Thymus (tissue), 11 donors: ENCODE measurements around the gene FRMD4B. TPM values are rescaled to one million over a fixed set of nuclear protein-coding genes. Genes with fewer than 3 reads are reported as not detected.

ENCODE experiments used
- DNase-seq, 9 donors: peaks; one replicate each; pipeline ENCODE4 v3.0.0-alpha.2; 2013; ENCODE audit warnings: low spot score in 9 of 9, low read depth in 6 of 9, missing footprints in 1 of 9
- H3K27ac ChIP-seq, 2 donors: one replicate each; pipeline ENCODE4 v1.5.1; 2013; ENCODE audit warnings: control low read depth in 1 of 2, low read depth in 1 of 2, low read length in 1 of 2, mild to moderate bottlenecking in 1 of 2, moderate library complexity in 1 of 2
- H3K27me3 ChIP-seq, 2 donors: one replicate each; pipeline ENCODE4 v1.5.1; 2013; ENCODE audit warnings: low read length in 1 of 2; ENCODE audit not compliant: control insufficient read depth in 2 of 2, insufficient read depth in 1 of 2
- H3K36me3 ChIP-seq, 2 donors: one replicate each; pipeline ENCODE4 v1.5.1; 2013; ENCODE audit warnings: low read length in 1 of 2, mild to moderate bottlenecking in 1 of 2, moderate library complexity in 1 of 2; ENCODE audit not compliant: control insufficient read depth in 2 of 2, insufficient read depth in 2 of 2
- H3K4me1 ChIP-seq, 2 donors: one replicate each; pipeline ENCODE4 v1.5.1; 2013; ENCODE audit warnings: low read length in 2 of 2; ENCODE audit not compliant: control insufficient read depth in 2 of 2, insufficient read depth in 2 of 2
- H3K4me3 ChIP-seq, 2 donors: one replicate each; pipeline ENCODE4 v1.5.1; 2013; ENCODE audit warnings: low read length in 2 of 2, control low read depth in 1 of 2, mild to moderate bottlenecking in 1 of 2
- H3K9me3 ChIP-seq, 2 donors: one replicate each; pipeline ENCODE4 v1.5.1; 2013; ENCODE audit warnings: low read length in 1 of 2, mild to moderate bottlenecking in 1 of 2; ENCODE audit not compliant: control insufficient read depth in 2 of 2, insufficient read depth in 1 of 2
- WGBS: extraction: QIAGEN DNeasy Blood & Tissue Kit; methylation state at CpG from one replicate; pipeline ENCODE4 v1.1.7; 2013; 5-methylcytosine and 5-hydroxymethylcytosine counted together
- polyA plus RNA-seq: library from polyadenylated mRNA; stranded (reverse); fragments of 200-250 nt; gene quantifications from one replicate; pipeline ENCODE4 v1.2.3, GENCODE V29; 2013
- total RNA-seq: library from RNA; stranded (reverse); fragments of 120-200 nt; gene quantifications from one replicate; pipeline ENCODE4 v1.2.4, GENCODE V29; 2013
- donor health status: healthy.

Gene FRMD4B
- total and polyA plus RNA-seq, 2 donors = 12.8 to 21.7 TPM

DNA sequence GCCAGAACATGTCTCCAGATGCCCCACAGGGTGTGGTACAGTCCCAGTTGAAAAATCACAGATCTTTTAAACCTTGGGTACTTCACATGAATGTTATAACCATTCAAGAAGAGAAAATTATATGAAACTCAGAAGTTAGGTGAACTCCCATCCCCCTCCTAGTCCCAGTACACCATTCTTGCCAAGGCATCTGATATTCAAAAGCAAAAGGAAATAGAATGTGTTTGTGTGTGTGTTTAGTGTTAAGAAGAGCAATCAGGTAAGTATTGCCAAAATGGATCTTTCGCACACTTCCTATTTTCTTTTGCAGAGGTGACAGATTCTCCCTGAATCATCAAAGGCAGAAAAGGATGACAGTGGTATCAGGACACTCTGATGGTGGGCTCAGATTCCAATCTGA lies 219.4 kb downstream of the FRMD4B start:
- Histone ChIP-seq H3K36me3 (peaks cover 3% of the 10 kb centered on the region in 2 donors), H3K9me3 (no peaks in the 10 kb centered on the region), H3K27me3 (no peaks in the 10 kb centered on the region), H3K4me3 (no peak overlapping the region), H3K4me1 (no peaks in the 10 kb centered on the region), H3K27ac (no peak overlapping the region)
- WGBS = 98% methylated on average over 1 of the region's 1 CpG
- DNase-seq = no peak

DNA sequence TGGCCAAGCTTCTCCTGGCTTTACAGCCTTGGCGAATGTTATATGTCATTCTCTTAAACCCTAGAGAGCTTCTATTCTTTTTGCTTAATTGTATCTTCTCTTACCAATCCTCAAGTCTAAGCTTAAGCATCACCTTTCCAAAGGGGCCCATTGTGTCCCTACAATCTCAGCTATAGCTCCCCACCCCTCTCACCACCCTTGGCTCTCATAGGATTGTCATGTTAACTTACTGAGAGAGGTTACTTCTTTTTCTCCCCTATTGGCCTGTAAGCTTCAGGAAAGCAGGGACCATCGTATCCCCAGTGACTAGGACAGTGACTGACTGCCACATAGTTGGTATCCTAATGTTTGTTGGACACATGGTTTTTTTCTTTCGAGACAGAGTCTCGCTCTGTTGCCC lies 220.1 kb downstream of the FRMD4B start:
- no peaks in the 10 kb centered on the region for H3K27me3 ChIP-seq
- H3K36me3 ChIP-seq = no peaks in the 10 kb centered on the region
- H3K4me3 ChIP-seq = no peak overlapping the region
- no peak overlapping the region for H3K27ac ChIP-seq
- WGBS = 98% methylated on average over 4 of the region's 4 CpGs
- H3K9me3 ChIP-seq = no peaks in the 10 kb centered on the region
- no peak for DNase-seq
- no peaks in the 10 kb centered on the region for H3K4me1 ChIP-seq

DNA sequence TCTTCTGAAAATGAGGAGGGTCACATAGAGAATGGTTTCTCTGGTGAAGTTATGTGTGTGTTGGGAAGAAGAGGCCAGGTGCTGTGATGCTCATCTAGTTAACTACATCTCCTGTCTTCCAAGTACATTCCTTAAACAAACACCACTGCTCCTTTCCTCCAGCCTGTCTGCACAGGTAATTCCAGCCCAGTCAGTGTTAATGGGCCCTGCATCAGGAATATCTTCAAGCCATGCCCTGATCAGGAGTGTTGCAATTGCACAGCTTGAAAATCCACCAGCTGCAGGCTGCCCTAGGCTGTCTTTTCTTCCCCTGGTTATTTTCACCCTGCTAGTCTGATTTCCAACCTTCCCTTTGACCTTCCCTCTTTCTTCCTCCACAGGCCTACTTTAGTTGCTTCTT lies 221.6 kb downstream of the FRMD4B start:
- H3K9me3 ChIP-seq = no peaks in the 10 kb centered on the region
- no peaks in the 10 kb centered on the region for H3K27me3 ChIP-seq
- no peaks in the 10 kb centered on the region for H3K4me1 ChIP-seq
- H3K4me3 ChIP-seq = no peak overlapping the region
- H3K27ac ChIP-seq = no peak overlapping the region
- no peaks in the 10 kb centered on the region for H3K36me3 ChIP-seq
- DNase-seq = no peak

DNA sequence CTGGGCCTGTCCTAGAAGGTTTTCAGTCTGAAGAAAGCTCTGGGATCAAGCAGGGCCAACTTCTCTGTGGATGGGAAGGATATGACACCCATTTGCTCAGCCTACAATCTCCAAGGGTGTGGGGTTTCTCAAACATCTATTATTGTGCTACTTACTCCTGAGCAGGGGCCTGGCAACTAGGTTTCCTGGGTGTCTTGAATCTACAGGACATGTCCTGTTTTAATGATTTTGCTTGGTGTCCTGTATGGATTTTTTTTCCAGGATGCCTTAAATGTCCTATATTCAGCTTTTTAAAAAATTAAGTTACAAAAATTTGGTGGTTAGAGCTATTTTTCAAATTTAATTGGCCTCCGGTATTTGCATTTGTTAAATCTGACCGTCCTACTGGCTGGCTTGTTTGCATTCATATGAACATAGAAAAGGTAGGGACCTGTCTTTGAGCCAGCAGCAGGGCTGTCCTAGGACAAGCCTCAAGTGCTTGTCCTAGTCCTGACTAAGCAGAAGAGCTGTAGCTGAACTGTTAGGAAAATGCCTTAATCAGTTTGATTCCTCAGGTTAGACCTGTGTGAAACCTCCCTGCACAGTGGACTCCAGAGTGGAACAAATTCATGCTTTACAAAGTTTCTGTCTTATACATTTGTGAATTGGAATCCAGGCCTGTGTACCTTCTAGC lies 223.4 kb downstream of the FRMD4B start:
- Histone ChIP-seq H3K27me3 (no peaks in the 10 kb centered on the region), H3K27ac (no peak overlapping the region), H3K4me3 (no peak overlapping the region), H3K36me3 (no peaks in the 10 kb centered on the region), H3K4me1 (no peaks in the 10 kb centered on the region), H3K9me3 (no peaks in the 10 kb centered on the region)
- WGBS = 96% methylated on average over 2 of the region's 2 CpGs
- no peak for DNase-seq

DNA sequence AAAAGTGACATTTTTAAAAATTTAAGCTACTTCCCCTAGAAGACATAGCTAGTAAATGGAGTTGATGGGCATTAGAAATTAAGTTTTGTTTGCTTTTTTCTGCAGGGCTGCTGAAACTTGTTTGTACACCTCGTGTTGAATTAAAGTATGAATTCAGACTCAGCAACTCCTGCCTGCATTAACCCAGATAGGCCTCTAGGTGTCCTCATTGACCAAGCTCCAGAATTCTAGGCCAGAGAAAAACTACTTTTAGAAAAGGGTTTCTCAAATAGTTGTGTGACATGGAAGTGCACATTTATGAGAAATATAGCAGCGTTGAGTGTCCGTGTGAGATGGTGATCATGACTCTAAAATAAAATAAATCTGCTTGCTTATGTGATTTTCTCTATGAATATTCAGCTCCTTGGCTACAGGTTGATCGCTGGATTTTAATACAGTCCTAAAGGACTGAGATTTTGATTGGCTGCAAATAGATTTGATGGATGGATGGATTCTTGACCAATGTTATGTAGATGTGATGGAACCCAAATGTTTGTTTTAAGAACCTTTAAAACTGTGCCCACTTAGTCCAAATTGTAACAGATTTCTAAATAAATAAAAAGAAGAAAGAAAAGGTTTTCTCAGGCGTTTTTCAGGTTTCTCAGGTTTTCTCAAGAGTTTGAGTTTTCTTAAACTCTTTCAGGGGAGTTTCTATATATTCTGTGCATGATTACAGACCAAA lies 224.1 kb downstream of the FRMD4B start:
- DNase-seq = peak; percentile 19 to 73 (median 42)
- Histone ChIP-seq H3K4me1 (no peaks in the 10 kb centered on the region), H3K4me3 (no peak overlapping the region), H3K36me3 (no peaks in the 10 kb centered on the region), H3K27ac (no peak overlapping the region), H3K27me3 (no peaks in the 10 kb centered on the region), H3K9me3 (no peaks in the 10 kb centered on the region)
- WGBS = 43% methylated on average over 5 of the region's 5 CpGs

DNA sequence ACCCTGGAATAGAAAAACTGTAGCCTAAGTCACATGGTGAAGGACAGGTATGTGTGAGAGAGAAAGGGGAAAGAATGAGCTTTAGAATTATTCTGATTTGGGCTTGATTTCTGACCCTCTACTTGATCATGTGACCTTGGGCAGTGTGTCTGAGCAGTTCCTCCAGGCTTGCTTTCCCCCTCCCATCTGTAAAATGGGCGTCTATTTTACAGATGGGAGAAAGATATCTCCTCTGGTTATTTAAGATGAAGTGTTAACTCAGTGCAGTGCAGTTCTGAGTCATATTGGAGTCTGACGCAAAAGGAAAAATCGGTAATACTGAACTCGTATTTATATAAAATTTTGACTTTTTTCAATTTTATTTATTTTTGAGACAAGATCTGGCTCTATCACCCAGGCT lies 225.4 kb downstream of the FRMD4B start:
- WGBS = 94% methylated on average over 4 of the region's 4 CpGs
- Histone ChIP-seq H3K36me3 (no peaks in the 10 kb centered on the region), H3K4me3 (no peak overlapping the region), H3K27ac (no peak overlapping the region), H3K4me1 (no peaks in the 10 kb centered on the region), H3K27me3 (no peaks in the 10 kb centered on the region), H3K9me3 (no peaks in the 10 kb centered on the region)
- no peak for DNase-seq

DNA sequence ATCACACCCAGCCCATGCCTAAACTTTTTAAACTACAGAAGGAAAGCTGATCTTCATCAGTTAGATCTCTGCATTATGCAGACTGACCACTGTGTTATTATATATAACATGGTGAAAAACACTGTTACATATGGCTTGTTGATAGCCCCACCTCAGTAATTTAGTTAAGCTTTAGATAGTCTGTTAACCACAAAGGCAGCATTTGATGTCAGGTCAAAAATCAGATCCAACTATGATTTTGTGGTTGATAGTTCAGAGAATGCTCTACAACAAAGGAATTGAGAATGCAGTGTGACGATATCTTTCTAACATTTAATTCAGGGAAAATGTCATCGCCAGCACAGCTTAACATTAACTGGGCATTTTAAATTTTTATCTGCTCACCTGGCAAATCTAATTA lies 225.8 kb downstream of the FRMD4B start:
- Histone ChIP-seq H3K4me3 (no peak overlapping the region), H3K9me3 (no peaks in the 10 kb centered on the region), H3K36me3 (no peaks in the 10 kb centered on the region), H3K27ac (no peak overlapping the region), H3K27me3 (no peaks in the 10 kb centered on the region), H3K4me1 (no peaks in the 10 kb centered on the region)
- 53% methylated on average over 2 of the region's 2 CpGs for WGBS
- DNase-seq = no peak

DNA sequence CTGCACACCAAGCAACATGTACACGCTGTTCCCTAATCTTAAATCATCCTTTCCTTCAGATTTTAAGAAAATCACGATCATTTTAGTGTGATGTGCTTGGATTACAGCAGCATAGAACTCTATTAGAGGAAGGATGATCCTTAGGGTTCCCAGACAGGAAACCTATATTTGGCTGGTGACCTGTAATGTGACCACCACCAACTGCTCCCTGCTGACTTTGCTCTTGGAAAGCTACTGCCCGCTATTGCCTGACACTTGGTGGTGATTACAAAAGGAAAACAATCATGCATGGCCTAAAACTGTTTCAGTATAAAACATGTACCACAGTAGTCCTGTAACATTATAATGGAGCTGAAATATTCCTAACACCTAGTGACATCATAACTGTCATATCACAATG lies 236.3 kb downstream of the FRMD4B start:
- H3K27me3 ChIP-seq = no peaks in the 10 kb centered on the region
- no peak overlapping the region for H3K27ac ChIP-seq
- H3K4me3 ChIP-seq = no peak overlapping the region
- H3K4me1 ChIP-seq = peaks cover 5 to 7% of the 10 kb centered on the region in 2 donors
- 98% methylated on average over 3 of the region's 3 CpGs for WGBS
- no peak for DNase-seq
- no peaks in the 10 kb centered on the region for H3K36me3 ChIP-seq
- H3K9me3 ChIP-seq = no peaks in the 10 kb centered on the region

DNA sequence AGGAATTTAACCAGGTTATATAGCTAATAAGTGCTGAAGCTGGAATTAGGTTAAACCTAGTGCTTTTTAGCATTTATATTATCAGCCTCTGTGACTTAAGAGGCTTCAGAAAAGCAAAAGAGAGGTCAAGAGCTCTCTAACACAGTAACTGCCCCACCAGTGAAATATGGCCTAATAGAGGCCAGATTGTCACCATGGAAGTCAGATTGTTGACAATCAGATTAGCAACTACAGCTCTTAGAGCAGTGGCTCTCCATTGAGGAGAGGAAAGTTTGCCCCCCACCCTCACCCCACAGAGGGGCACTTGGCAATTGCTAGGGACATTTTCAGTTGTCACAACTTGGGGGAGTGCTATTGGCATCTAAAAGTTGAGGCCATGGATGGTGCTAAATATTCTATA lies 240.2 kb downstream of the FRMD4B start:
- Histone ChIP-seq H3K27ac (no peak overlapping the region), H3K4me3 (no peak overlapping the region), H3K9me3 (no peaks in the 10 kb centered on the region), H3K4me1 (peaks cover 7 to 9% of the 10 kb centered on the region in 2 donors), H3K27me3 (no peaks in the 10 kb centered on the region), H3K36me3 (no peaks in the 10 kb centered on the region)
- no peak for DNase-seq
